H1 (cell line): ENCODE data around the gene DIPK1C.

Source experiments
- CEBPB ChIP-seq: IDR thresholded peaks from 2 replicates; pipeline ENCODE4 v1.6.1; 2012; ENCODE audit warnings: low read depth, low read length
- EP300 ChIP-seq, 2 experiments: IDR thresholded peaks; 1 replicate in 1 of 2; 2 replicates in 1 of 2; pipeline ENCODE4 v1.6.1; 2011 to 2012; ENCODE audit warnings: low read depth in 2 of 2, low read length in 2 of 2, mild to moderate bottlenecking in 2 of 2, borderline replicate concordance in 1 of 2, inconsistent platforms in 1 of 2, moderate library complexity in 1 of 2
- JUND ChIP-seq: IDR thresholded peaks from 2 replicates; pipeline ENCODE4 v1.6.1; 2011; ENCODE audit warnings: mild to moderate bottlenecking, improper control_type of control experiment, low read length
- MAFK ChIP-seq: IDR thresholded peaks from 2 replicates; pipeline ENCODE4 v1.6.1; 2012; ENCODE audit warnings: low read depth, mild to moderate bottlenecking, improper control_type of control experiment, low read length
- POLR2AphosphoS5 ChIP-seq: IDR thresholded peaks from 2 replicates; pipeline ENCODE4 v1.6.1; 2011; ENCODE audit warnings: low read depth, low read length
- SP1 ChIP-seq: IDR thresholded peaks from 2 replicates; pipeline ENCODE4 v1.6.1; 2011; ENCODE audit warnings: low read depth, low read length
- SUZ12 ChIP-seq: fragments of 200-600 bp; sonication (generic); IDR thresholded peaks from 2 replicates; pipeline ENCODE4 v1.6.1; 2012; ENCODE audit warnings: mild to moderate bottlenecking, inconsistent platforms, low read length, moderate library complexity, mixed read lengths
- TAF1 ChIP-seq: IDR thresholded peaks from 2 replicates; pipeline ENCODE4 v1.6.1; 2011; ENCODE audit warnings: mild to moderate bottlenecking, low read depth, low read length
- TF ChIP-seq, protein P1 (sequence below), 3 experiments: IDR thresholded peaks; 1 replicate in 2 of 3; 2 replicates in 1 of 3; pipeline versions ENCODE4 v1.5.1 to v1.6.1; 2011; ENCODE audit warnings: low read length in 3 of 3, mild to moderate bottlenecking in 3 of 3, inconsistent platforms in 2 of 3, low read depth in 1 of 3, moderate library complexity in 1 of 3; ENCODE audit not compliant: insufficient read depth in 1 of 3; ENCODE audit errors: control extremely low read depth in 1 of 3
- TF ChIP-seq, protein P2 (sequence below): fragments of 300-600 bp; sonication (generic); IDR thresholded peaks from 2 replicates; pipeline ENCODE4 v1.7.1; 2012; ENCODE audit warnings: low read length, moderate library complexity, mild to moderate bottlenecking, inconsistent platforms; ENCODE audit not compliant: insufficient replicate concordance
- TF ChIP-seq, protein P3 (sequence below): IDR thresholded peaks from 2 replicates; pipeline ENCODE4 v1.6.1; 2011; ENCODE audit warnings: low read depth, mild to moderate bottlenecking, low read length; ENCODE audit not compliant: insufficient read depth

DNA sequence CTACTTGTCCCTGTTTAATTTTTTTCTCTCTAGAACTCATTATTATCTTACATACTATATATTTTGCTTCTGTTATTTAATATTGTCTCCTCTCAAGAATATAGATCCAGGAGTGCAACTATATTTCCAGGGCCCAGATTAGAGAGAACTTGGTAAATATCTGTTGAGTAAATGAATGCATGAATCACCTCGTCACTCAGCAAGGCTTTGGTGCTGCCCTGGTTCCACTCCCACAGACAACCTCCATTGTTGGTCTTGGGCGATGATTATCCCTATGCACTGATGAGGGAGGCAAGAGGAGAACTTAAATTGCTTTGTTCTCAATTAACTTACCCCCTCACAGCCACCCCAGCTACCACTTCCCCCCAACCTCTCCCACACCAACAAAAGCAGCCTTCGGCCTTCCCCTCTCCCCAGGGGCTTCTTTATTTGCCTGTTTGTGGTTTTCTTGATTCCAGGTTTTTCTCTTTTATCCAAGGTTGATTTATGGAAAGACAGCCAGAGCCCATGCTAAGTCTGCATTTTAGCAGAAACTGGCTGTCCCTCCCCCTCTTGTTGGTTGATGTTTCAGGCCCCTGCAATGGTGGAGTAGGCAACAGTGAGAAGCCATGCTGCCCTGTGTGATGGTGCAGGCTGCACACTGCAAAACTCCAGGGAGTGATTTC lies 17.0 kb upstream of the DIPK1C start:
- TF ChIP-seq, protein P1, sequence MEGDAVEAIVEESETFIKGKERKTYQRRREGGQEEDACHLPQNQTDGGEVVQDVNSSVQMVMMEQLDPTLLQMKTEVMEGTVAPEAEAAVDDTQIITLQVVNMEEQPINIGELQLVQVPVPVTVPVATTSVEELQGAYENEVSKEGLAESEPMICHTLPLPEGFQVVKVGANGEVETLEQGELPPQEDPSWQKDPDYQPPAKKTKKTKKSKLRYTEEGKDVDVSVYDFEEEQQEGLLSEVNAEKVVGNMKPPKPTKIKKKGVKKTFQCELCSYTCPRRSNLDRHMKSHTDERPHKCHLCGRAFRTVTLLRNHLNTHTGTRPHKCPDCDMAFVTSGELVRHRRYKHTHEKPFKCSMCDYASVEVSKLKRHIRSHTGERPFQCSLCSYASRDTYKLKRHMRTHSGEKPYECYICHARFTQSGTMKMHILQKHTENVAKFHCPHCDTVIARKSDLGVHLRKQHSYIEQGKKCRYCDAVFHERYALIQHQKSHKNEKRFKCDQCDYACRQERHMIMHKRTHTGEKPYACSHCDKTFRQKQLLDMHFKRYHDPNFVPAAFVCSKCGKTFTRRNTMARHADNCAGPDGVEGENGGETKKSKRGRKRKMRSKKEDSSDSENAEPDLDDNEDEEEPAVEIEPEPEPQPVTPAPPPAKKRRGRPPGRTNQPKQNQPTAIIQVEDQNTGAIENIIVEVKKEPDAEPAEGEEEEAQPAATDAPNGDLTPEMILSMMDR (IDR thresholded peaks at IDR 0.05; ENCODE audit: control extremely low read depth in 1 of 3, insufficient read depth in 1 of 3, low read depth in 1 of 3, low read length in 3 of 3) = no peak
- TF ChIP-seq, protein P2, sequence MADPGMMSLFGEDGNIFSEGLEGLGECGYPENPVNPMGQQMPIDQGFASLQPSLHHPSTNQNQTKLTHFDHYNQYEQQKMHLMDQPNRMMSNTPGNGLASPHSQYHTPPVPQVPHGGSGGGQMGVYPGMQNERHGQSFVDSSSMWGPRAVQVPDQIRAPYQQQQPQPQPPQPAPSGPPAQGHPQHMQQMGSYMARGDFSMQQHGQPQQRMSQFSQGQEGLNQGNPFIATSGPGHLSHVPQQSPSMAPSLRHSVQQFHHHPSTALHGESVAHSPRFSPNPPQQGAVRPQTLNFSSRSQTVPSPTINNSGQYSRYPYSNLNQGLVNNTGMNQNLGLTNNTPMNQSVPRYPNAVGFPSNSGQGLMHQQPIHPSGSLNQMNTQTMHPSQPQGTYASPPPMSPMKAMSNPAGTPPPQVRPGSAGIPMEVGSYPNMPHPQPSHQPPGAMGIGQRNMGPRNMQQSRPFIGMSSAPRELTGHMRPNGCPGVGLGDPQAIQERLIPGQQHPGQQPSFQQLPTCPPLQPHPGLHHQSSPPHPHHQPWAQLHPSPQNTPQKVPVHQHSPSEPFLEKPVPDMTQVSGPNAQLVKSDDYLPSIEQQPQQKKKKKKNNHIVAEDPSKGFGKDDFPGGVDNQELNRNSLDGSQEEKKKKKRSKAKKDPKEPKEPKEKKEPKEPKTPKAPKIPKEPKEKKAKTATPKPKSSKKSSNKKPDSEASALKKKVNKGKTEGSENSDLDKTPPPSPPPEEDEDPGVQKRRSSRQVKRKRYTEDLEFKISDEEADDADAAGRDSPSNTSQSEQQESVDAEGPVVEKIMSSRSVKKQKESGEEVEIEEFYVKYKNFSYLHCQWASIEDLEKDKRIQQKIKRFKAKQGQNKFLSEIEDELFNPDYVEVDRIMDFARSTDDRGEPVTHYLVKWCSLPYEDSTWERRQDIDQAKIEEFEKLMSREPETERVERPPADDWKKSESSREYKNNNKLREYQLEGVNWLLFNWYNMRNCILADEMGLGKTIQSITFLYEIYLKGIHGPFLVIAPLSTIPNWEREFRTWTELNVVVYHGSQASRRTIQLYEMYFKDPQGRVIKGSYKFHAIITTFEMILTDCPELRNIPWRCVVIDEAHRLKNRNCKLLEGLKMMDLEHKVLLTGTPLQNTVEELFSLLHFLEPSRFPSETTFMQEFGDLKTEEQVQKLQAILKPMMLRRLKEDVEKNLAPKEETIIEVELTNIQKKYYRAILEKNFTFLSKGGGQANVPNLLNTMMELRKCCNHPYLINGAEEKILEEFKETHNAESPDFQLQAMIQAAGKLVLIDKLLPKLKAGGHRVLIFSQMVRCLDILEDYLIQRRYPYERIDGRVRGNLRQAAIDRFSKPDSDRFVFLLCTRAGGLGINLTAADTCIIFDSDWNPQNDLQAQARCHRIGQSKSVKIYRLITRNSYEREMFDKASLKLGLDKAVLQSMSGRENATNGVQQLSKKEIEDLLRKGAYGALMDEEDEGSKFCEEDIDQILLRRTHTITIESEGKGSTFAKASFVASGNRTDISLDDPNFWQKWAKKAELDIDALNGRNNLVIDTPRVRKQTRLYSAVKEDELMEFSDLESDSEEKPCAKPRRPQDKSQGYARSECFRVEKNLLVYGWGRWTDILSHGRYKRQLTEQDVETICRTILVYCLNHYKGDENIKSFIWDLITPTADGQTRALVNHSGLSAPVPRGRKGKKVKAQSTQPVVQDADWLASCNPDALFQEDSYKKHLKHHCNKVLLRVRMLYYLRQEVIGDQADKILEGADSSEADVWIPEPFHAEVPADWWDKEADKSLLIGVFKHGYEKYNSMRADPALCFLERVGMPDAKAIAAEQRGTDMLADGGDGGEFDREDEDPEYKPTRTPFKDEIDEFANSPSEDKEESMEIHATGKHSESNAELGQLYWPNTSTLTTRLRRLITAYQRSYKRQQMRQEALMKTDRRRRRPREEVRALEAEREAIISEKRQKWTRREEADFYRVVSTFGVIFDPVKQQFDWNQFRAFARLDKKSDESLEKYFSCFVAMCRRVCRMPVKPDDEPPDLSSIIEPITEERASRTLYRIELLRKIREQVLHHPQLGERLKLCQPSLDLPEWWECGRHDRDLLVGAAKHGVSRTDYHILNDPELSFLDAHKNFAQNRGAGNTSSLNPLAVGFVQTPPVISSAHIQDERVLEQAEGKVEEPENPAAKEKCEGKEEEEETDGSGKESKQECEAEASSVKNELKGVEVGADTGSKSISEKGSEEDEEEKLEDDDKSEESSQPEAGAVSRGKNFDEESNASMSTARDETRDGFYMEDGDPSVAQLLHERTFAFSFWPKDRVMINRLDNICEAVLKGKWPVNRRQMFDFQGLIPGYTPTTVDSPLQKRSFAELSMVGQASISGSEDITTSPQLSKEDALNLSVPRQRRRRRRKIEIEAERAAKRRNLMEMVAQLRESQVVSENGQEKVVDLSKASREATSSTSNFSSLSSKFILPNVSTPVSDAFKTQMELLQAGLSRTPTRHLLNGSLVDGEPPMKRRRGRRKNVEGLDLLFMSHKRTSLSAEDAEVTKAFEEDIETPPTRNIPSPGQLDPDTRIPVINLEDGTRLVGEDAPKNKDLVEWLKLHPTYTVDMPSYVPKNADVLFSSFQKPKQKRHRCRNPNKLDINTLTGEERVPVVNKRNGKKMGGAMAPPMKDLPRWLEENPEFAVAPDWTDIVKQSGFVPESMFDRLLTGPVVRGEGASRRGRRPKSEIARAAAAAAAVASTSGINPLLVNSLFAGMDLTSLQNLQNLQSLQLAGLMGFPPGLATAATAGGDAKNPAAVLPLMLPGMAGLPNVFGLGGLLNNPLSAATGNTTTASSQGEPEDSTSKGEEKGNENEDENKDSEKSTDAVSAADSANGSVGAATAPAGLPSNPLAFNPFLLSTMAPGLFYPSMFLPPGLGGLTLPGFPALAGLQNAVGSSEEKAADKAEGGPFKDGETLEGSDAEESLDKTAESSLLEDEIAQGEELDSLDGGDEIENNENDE = no peak
- TF ChIP-seq EP300 (IDR thresholded peaks at IDR 0.05; ENCODE audit: borderline replicate concordance in 1 of 2, low read depth in 2 of 2, low read length in 2 of 2) (no peak), SP1 (no peak), CEBPB (no peak), TAF1 (no peak), POLR2AphosphoS5 (no peak), MAFK (no peak), JUND (no peak), SUZ12 (no peak)
- TF ChIP-seq, protein P3, sequence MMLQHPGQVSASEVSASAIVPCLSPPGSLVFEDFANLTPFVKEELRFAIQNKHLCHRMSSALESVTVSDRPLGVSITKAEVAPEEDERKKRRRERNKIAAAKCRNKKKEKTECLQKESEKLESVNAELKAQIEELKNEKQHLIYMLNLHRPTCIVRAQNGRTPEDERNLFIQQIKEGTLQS = no peak
